Measurements from ENCODE around the gene IL15.

Gene IL15

DNA sequence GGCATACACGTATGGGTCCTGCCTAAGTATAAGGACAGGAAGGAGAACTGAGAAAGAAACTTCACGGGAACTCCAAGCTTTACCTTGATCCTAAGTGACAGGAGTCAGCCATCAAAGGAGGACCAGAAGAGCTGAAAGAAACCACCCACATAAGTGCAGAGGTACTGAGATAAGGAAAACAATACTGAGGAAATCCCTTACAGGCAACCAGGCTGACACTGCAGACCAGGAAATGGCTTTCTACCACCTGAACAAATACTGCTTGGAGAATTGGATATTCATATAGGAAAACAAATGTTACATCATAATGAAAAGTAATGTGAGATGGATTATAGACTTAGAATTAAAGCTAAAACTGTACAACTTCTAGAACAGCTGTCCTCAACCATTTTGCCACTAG, 127.0 kb downstream of the IL15 start:
- Histone ChIP-seq H3K4me1 (ENCODE audit: control insufficient read depth, insufficient read depth, low read length) (no peaks in the 10 kb centered on the region), H3K27me3 (ENCODE audit: control insufficient read depth, insufficient read depth, low read length) (no peaks in the 10 kb centered on the region), H3K9ac (ENCODE audit: low read length) (no peak overlapping the region)

DNA sequence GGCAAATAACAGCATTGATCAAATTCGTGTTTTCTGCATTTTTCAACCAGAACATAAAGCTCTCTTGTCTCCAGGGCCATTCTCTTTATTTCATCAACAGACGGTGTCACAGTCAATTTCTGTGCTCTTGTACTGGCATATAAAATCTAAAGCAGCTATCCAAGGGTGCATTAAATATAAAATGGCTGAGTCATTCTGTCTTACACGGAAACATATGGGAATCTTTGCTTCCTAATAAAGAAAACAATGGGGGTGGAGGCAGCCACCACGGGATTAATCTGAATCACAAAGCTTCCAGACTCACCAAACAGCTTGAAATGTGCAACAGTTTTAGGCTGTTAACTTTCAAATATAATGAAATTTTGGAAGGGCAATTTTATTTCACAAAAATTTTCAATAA, 132.6 kb downstream of the IL15 start:
- H3K9ac ChIP-seq (ENCODE audit: low read length), result no peak overlapping the region
- H3K36me3 ChIP-seq (ENCODE audit: control insufficient read depth, insufficient read depth, low read length), result no peaks in the 10 kb centered on the region
- no peak overlapping the region for H3K4me3 ChIP-seq (ENCODE audit: low read length)
- no peaks in the 10 kb centered on the region for H3K4me1 ChIP-seq (ENCODE audit: control insufficient read depth, insufficient read depth, low read length)
- H3K27me3 ChIP-seq (ENCODE audit: control insufficient read depth, insufficient read depth, low read length), result no peaks in the 10 kb centered on the region
- no peak overlapping the region for H3K27ac ChIP-seq (ENCODE audit: low read depth, low read length)

More for the DNA sequence above, 127.0 kb downstream of the IL15 start:
- Histone ChIP-seq H3K27ac (ENCODE audit: low read depth, low read length) (no peak overlapping the region), H3K4me3 (ENCODE audit: low read length) (no peak overlapping the region), H3K36me3 (ENCODE audit: control insufficient read depth, insufficient read depth, low read length) (no peaks in the 10 kb centered on the region)

DNA sequence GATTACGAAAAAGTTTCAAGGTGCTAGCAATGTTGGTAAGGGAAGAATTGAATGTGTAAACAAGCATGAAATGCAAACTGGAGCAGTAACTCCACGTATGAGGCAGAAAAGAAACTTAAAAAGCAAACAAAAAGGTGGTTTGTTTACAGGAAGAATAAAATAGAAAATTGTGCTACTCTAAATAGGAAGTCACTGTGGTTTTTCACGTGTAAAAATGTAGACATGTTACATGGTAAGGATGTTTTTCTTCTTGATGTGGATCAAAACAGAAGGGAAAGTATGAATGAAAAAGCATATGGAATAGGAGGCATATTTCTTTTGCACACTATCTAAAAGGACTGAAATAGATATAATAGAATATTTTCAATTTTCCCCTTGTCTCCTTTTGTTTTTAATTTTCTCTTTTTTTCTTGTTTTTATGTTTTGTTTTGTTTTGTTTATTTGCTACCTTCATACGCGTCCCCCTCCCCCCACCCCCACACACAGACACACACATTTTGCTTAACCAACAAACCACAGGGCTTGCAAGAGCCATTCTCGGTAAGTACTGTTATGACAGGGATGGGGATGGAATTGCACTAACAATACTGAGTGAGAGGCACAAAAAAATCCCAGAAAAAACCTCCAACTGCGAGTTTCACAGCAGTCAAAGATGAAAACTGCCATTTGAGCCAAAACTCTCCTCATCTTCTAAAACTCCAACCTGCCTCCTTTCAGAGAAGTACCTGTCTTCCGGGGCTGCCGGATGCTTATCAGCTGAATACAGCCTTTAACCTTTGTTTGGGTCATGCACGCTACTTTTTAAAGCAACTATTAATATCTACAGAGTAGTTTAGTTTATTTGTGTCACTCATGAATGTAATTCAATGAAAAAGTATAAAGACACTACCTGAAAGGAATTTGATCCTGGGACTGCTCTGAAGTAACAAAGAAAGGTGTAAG, 135.8 kb downstream of the IL15 start:
- H3K27me3 ChIP-seq (ENCODE audit: control insufficient read depth, insufficient read depth, low read length), result no peaks in the 10 kb centered on the region
- H3K27ac ChIP-seq (ENCODE audit: low read depth, low read length), result no peak overlapping the region
- H3K9ac ChIP-seq (ENCODE audit: low read length), result no peak overlapping the region
- no peaks in the 10 kb centered on the region for H3K36me3 ChIP-seq (ENCODE audit: control insufficient read depth, insufficient read depth, low read length)
- no peak overlapping the region for H3K4me3 ChIP-seq (ENCODE audit: low read length)
- no peaks in the 10 kb centered on the region for H3K4me1 ChIP-seq (ENCODE audit: control insufficient read depth, insufficient read depth, low read length)

DNA sequence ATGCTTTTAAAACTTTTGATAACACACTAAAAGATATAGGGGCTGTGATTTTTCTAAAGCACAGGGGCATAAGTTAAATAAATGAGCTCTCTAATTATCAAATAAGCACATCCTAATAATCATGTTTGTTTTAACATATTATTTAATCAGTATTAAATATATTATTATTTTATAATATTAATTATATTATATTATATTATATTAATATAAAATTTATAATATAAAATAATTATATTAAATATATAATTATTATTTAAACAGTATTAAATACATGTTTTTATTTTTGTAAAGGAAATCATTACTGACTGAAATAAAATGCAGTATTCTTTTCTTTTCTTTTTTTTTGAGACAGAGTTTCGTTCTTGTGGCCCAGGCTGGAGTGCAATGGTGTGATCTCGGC, 136.5 kb downstream of the IL15 start:
- H3K9ac ChIP-seq (ENCODE audit: low read length), result no peak overlapping the region
- no peaks in the 10 kb centered on the region for H3K4me1 ChIP-seq (ENCODE audit: control insufficient read depth, insufficient read depth, low read length)
- no peaks in the 10 kb centered on the region for H3K36me3 ChIP-seq (ENCODE audit: control insufficient read depth, insufficient read depth, low read length)
- no peak overlapping the region for H3K27ac ChIP-seq (ENCODE audit: low read depth, low read length)
- no peaks in the 10 kb centered on the region for H3K27me3 ChIP-seq (ENCODE audit: control insufficient read depth, insufficient read depth, low read length)
- no peak overlapping the region for H3K4me3 ChIP-seq (ENCODE audit: low read length)

DNA sequence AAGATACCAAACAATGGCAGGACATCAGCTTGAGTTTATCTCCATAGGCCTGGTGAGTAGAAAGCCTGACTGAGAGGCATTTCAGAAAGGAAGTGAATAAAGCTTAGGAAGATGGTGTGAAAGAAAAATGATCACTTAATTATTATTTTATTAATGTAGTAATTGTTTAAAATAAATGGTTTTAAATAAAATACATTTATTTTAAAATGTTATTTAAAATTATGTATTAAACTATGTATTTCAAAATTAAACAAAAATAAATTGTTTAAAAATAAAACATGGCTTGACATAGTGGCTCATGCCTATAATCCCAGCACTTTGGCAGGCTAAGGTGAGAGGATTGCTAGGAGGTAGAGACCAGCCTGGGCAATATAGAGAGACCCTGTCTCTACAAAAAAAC, 145.8 kb downstream of the IL15 start:
- H3K4me3 ChIP-seq (ENCODE audit: low read length), result no peak overlapping the region
- H3K27ac ChIP-seq (ENCODE audit: low read depth, low read length), result no peak overlapping the region
- no peaks in the 10 kb centered on the region for H3K27me3 ChIP-seq (ENCODE audit: control insufficient read depth, insufficient read depth, low read length)
- no peaks in the 10 kb centered on the region for H3K4me1 ChIP-seq (ENCODE audit: control insufficient read depth, insufficient read depth, low read length)
- H3K9ac ChIP-seq (ENCODE audit: low read length), result no peak overlapping the region
- H3K36me3 ChIP-seq (ENCODE audit: control insufficient read depth, insufficient read depth, low read length), result no peaks in the 10 kb centered on the region

Data from rectal smooth muscle tissue (tissue), 1 donor.